Measurements from ENCODE around the gene TRABD2A. TPM values are rescaled to one million over a fixed set of nuclear protein-coding genes. Genes with fewer than 3 reads are reported as not detected.

Gene TRABD2A
- total and polyA plus RNA-seq, 7 donors = 0.16 to 46.4 (median 3.6) TPM

DNA sequence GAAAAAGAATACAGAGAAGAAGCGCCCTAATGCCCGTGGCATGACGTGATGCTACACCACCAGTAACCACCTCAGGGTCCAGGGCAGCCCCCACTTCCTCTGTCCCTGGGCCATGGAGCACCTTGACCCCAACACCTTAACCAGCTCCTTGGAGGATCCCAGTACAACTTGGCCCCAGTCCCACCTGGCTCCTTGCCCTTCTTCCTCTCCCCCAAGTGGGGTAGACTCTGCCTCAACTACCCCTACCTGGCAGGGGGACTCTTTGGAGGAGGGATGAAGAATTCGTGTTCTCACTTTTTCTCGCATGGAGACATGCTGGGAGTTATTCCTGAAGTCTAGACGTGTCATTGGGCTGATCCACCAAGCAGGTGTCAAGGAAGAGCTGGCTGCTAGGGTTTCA is 18.9 kb downstream of the TRABD2A start:
- Histone ChIP-seq H3K36me3 (no peaks in the 10 kb centered on the region), H3K9me3 (no peaks in the 10 kb centered on the region), H3K4me1 (no peaks in the 10 kb centered on the region), H3K27me3 (no peaks in the 10 kb centered on the region), H3K27ac (no peak overlapping the region), H3K4me3 (no peak overlapping the region)
- WGBS, 2 donors = 87 to 88% methylated on average over 6 of the region's 6 CpGs
- no peak for TF ChIP-seq POLR2A (IDR thresholded peaks at IDR 0.05)
- no peak for DNase-seq
- intact Hi-C loops (cut with DNase I) = no loop called here

DNA sequence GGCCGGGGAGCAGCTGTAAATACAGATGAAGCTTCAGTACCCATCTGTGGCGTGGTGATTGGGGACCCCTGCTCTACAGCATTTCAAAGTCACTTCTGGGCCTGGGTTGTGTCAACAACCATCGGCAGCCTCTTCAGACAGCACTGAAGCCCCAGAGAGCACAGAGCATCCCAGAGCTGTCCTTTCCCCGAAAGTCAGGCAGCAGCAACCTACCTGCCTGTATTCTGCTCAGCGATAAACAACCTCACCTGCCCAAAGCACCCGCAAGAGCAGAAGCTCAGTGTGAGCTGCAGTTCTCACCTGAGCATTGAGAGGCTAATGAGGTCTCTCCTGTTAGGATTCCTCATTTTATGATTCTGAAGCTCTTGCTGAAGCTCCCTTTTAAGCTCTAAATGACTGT is 19.3 kb downstream of the TRABD2A start:
- no peak overlapping the region for H3K4me3 ChIP-seq
- no peaks in the 10 kb centered on the region for H3K27me3 ChIP-seq
- WGBS, 2 donors = 78 to 87% methylated on average over 6 of the region's 6 CpGs
- H3K4me1 ChIP-seq = no peaks in the 10 kb centered on the region
- no peaks in the 10 kb centered on the region for H3K36me3 ChIP-seq
- DNase-seq = no peak
- TF ChIP-seq POLR2A (IDR thresholded peaks at IDR 0.05) = no peak
- TF ChIP-seq, protein P1, sequence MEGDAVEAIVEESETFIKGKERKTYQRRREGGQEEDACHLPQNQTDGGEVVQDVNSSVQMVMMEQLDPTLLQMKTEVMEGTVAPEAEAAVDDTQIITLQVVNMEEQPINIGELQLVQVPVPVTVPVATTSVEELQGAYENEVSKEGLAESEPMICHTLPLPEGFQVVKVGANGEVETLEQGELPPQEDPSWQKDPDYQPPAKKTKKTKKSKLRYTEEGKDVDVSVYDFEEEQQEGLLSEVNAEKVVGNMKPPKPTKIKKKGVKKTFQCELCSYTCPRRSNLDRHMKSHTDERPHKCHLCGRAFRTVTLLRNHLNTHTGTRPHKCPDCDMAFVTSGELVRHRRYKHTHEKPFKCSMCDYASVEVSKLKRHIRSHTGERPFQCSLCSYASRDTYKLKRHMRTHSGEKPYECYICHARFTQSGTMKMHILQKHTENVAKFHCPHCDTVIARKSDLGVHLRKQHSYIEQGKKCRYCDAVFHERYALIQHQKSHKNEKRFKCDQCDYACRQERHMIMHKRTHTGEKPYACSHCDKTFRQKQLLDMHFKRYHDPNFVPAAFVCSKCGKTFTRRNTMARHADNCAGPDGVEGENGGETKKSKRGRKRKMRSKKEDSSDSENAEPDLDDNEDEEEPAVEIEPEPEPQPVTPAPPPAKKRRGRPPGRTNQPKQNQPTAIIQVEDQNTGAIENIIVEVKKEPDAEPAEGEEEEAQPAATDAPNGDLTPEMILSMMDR (IDR thresholded peaks at IDR 0.05) = no peak
- TF ChIP-seq POLR2AphosphoS5 (IDR thresholded peaks at IDR 0.05) = no peak
- TF ChIP-seq EP300 (IDR thresholded peaks at IDR 0.05) = no peak
- no peak overlapping the region for H3K27ac ChIP-seq
- no peaks in the 10 kb centered on the region for H3K9me3 ChIP-seq
- intact Hi-C loops (cut with DNase I) = no loop called here

DNA sequence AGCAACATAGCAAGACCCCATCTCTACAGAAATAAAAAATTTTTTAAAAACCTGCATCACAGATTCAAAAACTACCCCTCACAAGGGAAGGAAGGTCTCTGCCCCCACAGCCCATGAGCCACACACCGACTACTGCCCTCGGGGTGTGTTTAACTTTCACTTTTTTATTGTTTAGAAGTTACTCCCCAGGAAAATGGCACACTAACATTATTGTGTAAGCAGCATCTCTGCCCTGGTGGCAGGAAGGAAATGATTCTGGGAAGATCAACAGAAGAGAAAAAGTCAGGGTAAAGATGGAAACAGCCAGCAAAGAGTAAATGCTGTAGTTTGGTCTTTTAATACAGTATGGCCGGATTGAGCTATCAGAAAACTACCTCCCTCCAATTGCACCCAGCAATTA is 21.9 kb downstream of the TRABD2A start:
- H3K27me3 ChIP-seq = no peaks in the 10 kb centered on the region
- TF ChIP-seq POLR2AphosphoS5 (IDR thresholded peaks at IDR 0.05) (no peak), EP300 (IDR thresholded peaks at IDR 0.05) (no peak), POLR2A (IDR thresholded peaks at IDR 0.05) (no peak)
- TF ChIP-seq, protein P1 (IDR thresholded peaks at IDR 0.05) = no peak
- 25 to 50% methylated on average over 3 of the region's 3 CpGs for WGBS, 2 donors

DNA sequence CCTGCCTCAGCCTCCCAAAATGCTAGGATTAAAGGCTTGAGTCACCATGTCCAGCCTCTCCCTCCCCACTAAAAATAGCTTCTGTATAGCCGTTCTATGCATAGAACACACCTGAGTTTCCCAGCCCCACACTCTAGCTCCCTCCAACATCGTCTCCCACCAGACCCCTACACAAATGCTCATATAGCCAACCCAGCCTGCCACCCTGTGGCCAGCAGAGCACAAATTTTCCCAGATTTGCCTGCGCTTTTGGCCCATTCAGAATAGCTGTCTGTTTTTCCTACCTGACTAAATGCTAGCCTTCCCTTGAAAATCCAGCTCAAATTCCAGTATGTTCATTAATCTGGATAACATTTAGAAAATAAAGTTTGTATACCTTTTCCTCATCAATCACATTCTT is 22.8 kb downstream of the TRABD2A start:
- Histone ChIP-seq H3K36me3 (no peaks in the 10 kb centered on the region), H3K27ac (no peak overlapping the region), H3K4me3 (no peak overlapping the region), H3K4me1 (no peaks in the 10 kb centered on the region), H3K9me3 (no peaks in the 10 kb centered on the region), H3K27me3 (no peaks in the 10 kb centered on the region)
- TF ChIP-seq, protein P1 (IDR thresholded peaks at IDR 0.05) = no peak
- TF ChIP-seq EP300 (IDR thresholded peaks at IDR 0.05) = no peak
- TF ChIP-seq POLR2A (IDR thresholded peaks at IDR 0.05) = no peak
- no peak for TF ChIP-seq POLR2AphosphoS5 (IDR thresholded peaks at IDR 0.05)
- intact Hi-C loops (cut with DNase I) = no loop called here
- DNase-seq = no peak
- WGBS, 2 donors = 84 to 91% methylated on average over 3 of the region's 3 CpGs

More for the DNA sequence above, 21.9 kb downstream of the TRABD2A start:
- Histone ChIP-seq H3K4me3 (no peak overlapping the region), H3K36me3 (no peaks in the 10 kb centered on the region), H3K4me1 (no peaks in the 10 kb centered on the region), H3K27ac (no peak overlapping the region), H3K9me3 (no peaks in the 10 kb centered on the region)
- intact Hi-C loops (cut with DNase I) = no loop called here
- no peak for DNase-seq

DNA sequence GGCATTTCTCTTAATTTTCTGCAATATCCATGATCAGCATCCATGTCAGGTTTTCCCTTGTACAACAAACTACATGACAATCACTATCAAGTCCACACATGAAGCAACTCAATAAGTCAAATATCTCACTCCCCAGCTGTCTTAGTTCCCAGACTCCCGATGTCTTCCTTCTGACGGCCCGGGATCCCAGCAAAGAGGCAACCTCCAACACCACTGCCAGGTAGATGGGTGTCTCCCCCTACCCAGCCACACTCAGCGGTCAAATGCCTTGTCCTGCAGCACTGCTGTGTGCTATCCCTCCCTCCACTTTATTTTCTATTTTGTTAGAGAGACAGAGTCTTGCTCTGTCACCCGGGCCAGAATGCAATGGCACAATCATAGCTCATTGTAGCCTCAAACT is 23.3 kb downstream of the TRABD2A start:
- Histone ChIP-seq H3K4me3 (no peak overlapping the region), H3K9me3 (no peaks in the 10 kb centered on the region), H3K27ac (no peak overlapping the region), H3K4me1 (no peaks in the 10 kb centered on the region), H3K36me3 (no peaks in the 10 kb centered on the region), H3K27me3 (no peaks in the 10 kb centered on the region)
- 94 to 96% methylated on average over 5 of the region's 5 CpGs for WGBS, 2 donors
- intact Hi-C loops (cut with DNase I) = no loop called here
- TF ChIP-seq POLR2A (IDR thresholded peaks at IDR 0.05) (no peak), POLR2AphosphoS5 (IDR thresholded peaks at IDR 0.05) (no peak), EP300 (IDR thresholded peaks at IDR 0.05) (no peak)
- TF ChIP-seq, protein P1 (IDR thresholded peaks at IDR 0.05) = no peak
- DNase-seq = no peak

Measured in sigmoid colon (tissue), 7 donors.